GM21390 (cell line): ENCODE measurements around the gene ATXN7L1.

Source experiments
- ATAC-seq: cut with Tn5 transposase; IDR thresholded peaks from one replicate; pipeline ENCODE4 v1.9.1; 2021; ENCODE audit not compliant: unreplicated experiment

The ATXN7L1 gene, protein sequence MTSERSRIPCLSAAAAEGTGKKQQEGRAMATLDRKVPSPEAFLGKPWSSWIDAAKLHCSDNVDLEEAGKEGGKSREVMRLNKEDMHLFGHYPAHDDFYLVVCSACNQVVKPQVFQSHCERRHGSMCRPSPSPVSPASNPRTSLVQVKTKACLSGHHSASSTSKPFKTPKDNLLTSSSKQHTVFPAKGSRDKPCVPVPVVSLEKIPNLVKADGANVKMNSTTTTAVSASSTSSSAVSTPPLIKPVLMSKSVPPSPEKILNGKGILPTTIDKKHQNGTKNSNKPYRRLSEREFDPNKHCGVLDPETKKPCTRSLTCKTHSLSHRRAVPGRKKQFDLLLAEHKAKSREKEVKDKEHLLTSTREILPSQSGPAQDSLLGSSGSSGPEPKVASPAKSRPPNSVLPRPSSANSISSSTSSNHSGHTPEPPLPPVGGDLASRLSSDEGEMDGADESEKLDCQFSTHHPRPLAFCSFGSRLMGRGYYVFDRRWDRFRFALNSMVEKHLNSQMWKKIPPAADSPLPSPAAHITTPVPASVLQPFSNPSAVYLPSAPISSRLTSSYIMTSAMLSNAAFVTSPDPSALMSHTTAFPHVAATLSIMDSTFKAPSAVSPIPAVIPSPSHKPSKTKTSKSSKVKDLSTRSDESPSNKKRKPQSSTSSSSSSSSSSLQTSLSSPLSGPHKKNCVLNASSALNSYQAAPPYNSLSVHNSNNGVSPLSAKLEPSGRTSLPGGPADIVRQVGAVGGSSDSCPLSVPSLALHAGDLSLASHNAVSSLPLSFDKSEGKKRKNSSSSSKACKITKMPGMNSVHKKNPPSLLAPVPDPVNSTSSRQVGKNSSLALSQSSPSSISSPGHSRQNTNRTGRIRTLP

DNA sequence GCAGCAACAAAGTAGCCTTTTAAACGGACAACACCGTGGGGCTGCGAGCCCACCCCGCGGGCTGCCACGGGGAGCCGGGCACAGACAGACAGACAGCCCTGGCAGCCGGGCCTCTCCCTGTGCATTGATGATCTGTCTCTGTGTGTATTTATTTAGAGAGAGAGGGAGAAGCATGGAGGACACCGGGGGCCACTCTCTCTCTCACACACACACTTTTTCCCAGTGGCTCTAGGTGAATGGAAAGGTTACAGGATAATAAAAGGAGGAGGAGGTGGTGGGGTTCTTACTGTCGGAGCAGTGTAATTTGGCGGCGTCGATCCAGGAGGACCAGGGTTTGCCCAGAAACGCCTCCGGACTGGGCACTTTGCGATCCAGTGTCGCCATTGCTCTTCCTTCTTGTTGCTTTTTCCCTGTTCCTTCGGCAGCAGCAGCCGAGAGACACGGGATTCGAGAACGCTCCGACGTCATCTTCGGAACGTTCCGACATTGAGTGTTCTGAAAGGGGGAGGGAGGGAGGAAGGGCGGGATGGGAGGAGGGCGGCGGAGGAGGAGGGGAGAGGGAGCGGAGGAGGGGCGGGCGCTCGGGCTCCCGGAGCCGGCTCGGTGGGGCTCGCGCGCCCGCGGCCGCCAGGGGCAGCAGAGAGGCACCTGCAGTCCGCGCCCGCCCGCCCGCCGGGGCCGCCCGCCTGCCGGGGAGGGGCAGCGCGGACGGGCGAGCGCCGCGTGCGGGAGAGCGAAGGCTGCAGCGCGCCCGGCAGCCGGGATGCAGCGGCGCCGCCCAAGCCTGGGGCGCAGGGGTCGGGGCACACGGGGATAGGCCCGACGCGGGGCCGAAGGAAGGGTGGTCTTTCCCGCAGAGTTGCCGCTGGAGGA, at the start of gene ATXN7L1:
Gene ATXN7L1, minus strand, starts transcription at position 509 of the 873 bp plus-strand sequence. Its CDS starts 41 bp downstream, at position 468.
- ATAC-seq = peak; percentile 95

DNA sequence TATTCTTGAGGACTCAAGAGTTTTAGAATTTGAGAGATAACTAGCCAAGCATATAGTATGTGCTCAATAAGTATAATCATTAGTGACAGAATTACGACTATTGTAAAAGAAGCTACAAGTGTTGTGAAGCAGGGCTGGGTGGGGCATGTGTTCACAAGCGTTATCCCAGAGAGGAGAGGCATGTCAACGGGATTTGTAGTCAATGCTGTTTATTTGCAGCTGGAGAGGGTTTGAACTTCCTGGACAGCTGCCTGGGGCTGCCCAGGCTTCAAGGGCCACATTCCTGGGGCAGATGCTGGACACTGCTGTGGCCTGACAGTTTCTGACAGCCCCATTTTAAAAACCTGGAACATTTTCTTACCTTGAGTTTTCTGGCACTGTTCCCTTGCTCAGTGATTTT, 49.7 kb upstream of the ATXN7L1 start:
- no peak for ATAC-seq

DNA sequence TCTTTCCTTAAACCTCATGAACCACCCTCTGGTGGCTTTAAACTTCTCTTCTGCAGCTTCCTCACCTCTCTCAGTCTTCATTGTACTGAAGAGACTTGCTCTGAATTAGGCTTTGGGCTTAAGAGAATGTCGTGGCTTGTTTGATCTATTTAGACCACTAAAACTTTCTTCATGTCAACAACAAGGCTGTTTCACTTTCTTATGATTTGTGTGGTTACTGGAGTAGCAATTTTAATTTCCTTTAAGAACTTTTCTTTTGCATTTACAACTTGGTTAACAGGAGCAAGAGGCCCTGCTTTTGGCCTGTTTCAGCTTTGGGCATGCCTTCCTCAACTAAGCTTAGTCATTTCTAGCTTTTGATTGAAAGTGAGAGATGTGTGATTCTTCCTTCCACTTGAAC, 48.5 kb upstream of the ATXN7L1 start:
- ATAC-seq = peak; percentile 63

DNA sequence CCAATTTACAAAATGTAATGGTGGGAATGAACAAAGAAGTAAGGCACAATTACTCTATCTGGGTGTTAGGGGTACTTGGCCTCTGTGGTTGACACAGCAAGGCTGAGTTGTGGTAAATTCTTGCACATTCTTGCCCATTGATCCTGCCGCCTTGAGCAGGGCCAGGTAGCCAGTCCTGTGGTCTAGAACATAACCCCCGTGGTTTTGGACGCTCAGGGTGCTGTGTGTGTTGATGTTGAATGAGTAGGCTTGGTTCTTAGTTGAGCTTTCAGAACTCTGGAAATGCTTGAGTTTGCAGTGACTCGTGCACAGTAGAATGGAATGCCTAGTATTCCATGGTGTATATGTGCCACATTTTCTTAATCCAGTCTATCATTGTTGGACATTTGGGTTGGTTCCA, 44.4 kb upstream of the ATXN7L1 start:
- no peak for ATAC-seq

DNA sequence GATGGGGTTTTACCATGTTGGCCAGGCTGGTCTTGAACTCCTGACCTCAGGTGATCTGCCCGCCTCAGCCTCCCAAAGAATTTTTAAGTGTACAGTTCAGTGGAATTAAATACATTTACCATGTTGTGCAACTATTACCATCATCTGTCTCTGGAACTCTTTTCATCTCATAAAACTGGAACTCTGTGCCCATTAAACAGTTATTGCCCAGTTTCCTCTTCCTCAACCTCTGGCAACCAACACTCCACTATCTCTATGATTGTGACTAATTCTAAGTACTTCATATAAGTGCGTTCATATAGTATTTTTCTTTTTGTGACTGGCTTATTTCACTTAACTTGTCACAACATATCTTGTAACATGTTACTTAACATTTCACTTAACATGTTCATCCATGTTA, 41.3 kb upstream of the ATXN7L1 start:
- no peak for ATAC-seq

DNA sequence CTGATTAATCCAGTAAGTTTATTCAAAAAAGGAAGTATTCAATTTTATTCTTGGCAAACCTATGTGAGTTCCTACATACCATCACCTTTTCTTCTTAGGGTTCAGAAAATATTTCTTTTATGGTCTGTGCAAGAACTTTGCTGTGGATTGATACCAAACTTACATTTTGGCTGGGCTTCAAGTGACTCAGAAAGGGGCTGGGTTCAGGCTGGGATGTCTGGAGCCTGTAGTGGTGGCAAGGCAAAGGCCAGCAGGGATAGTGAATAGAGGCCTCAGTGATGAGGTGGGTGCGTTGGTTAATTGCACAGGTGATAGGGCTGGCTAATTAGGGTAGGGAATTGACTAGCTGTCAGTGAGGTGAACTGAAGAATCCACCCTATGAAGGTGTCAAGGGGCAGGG, 40.2 kb upstream of the ATXN7L1 start:
- ATAC-seq = no peak

DNA sequence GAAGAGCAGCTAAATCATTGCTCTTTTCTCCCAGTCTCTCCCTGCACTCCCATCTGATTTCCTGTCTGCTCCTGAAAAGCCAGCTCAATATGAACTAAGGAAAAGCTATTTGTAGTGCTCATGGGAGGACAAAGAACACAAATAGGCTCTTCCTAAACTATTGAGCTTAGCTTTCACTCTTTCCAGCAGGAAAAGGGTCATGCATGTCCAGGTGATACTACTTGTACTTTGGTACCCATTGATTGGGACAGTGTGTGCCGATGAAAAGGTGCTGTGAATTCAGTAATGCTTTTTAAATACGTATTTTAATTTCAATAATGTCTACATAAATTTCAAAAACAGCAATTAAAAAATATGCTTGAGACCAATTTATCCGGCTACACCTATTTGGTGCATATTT, 37.5 kb upstream of the ATXN7L1 start:
- ATAC-seq = no peak

DNA sequence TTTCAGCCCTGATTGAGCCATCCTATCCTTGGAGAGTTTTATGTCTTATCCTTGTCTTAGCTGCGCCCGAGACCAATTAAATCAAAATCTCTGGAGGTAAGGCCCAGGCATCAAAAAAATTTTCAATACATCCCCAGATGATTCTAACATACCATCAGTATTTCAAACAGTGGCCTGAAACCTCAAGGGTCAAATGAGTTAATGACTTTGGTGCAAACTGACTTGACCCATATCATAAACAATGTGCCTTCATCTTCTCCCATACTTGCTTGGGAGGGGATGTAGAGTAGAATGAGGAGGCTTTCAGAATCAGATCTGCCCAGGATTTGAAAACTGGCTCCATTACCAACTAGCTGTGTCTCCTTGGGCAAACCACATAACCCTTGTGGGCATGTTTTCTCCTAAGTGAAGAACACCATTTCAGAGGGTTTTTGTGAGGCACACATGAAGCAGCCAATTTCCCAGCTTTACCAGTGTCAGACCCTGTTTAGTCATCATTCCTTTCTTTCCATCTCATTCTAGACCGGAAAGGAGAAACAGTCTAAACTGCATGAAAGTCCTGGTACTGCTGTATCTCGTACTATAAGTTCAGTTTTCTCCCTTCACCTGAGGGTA, 35.7 kb upstream of the ATXN7L1 start:
- no peak for ATAC-seq

DNA sequence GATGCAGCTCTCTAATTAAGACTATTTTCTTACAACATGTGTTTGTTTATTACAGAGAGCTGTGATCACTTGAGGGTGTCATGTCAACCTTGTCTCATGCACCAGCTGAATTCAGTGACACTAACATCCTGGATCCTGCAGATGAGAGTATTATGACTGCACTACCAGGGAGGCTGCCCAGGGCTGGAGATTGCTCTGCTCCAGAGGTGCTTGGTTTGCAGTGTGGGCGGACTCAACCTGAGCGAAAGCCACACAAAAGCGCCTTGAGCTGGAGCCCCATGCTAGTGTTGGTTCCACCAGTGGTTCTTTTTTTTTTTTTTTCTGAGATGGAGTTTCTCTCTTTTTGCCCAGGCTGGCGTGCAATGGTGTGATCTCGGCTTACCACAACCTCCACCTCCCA, 33.8 kb upstream of the ATXN7L1 start:
- no peak for ATAC-seq

DNA sequence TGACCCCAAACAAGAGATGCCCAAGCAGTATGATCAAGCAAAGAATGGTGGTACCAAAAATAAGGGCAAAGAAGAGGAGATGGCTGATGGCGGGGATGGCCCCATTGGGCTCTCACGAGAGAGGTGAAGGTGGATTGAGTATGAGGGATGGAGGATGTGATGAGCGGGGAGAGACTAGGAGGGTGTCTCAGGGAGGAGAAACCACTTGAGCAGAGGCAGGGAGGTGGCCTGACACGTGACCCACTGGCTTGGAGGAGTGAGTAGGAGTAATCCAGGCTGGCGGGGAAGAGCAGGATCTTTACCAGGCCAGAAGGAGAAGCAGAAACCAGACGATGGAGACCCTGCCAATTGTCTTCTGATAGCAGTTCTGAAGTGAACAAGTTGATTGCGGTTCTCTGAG, 33.3 kb upstream of the ATXN7L1 start:
- no peak for ATAC-seq

DNA sequence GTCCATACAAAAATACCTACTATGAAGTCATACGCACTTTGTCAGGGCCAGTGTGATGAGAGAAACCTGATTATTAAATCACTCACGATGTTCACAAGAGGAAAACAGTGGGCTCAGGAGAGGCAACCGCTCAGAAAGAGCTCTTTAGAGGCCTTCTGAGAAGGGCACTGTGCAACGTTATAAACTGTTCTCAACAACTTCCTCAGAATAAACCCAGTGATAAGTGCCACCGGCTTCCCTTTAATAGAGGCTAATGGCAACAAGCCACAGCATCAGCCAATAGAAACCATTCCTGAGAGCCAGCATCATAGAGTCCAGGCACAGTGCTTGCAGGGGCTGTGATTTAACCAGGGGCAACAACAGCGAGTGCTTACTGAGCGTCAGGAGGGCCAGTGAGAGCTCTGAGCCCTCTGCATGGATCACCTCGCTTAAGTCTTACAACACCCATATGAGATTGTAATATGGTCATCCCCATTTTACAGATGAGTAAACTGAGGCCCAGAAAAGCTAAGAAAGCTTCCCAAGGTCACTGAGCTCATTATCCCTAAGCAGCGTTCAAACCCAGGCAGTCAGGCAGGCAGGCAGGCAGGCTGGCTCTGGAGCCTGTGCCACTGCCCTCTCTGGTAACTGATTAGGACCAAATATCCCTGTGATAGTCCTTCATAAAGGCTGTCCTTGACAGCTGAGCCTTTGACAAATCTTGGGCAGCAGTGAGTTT, 30.9 kb upstream of the ATXN7L1 start:
- ATAC-seq = no peak

DNA sequence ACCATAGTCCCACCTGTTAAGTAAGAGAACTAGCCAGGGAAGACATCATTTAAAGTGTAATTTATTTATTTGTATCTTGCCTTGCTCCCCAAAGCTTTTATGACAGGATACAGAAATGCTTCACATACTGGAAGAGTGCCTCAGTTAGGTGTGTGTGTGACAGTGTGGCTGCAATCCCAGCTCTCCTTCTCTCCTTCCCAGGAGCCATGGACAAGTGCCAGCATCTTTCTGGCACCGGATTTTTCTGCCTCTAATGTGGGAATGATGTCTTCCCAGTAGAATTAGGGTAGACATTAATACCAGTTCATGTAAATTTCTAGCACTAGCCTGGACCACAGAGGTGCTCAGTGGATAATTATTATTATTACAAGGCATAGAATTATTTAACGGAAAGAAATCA, 30.3 kb upstream of the ATXN7L1 start:
- no peak for ATAC-seq

DNA sequence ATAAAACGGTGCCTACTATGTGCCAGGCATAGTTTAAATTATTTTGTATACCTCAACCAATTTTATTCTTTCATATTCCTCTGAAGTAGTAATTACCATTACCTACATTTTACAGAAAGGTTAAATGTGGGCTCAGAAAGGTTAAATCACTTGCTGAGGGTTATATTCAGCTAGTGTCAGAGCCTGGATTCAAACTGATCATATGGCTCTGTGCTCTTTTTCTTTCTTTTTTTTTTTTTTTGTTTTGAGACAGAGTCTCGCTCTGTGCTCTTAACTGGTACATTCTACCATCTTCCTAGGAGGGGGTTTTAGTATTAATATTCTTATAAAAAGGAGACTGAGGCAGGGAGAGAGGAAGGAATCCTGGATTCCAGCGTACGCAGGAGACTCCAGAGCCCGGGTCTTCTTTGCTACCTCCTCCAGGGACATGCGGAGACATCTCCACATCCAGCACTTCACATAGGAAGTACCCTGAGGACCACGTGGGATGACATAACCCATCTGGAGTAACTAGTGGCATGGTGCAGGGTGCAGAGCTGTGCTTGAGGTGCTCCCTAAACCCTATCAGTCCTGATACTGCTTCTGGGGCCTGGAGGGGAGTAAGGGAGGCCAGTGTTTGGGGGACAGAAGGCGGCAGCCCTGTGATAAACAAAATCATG, 29.6 kb upstream of the ATXN7L1 start:
- ATAC-seq = no peak

DNA sequence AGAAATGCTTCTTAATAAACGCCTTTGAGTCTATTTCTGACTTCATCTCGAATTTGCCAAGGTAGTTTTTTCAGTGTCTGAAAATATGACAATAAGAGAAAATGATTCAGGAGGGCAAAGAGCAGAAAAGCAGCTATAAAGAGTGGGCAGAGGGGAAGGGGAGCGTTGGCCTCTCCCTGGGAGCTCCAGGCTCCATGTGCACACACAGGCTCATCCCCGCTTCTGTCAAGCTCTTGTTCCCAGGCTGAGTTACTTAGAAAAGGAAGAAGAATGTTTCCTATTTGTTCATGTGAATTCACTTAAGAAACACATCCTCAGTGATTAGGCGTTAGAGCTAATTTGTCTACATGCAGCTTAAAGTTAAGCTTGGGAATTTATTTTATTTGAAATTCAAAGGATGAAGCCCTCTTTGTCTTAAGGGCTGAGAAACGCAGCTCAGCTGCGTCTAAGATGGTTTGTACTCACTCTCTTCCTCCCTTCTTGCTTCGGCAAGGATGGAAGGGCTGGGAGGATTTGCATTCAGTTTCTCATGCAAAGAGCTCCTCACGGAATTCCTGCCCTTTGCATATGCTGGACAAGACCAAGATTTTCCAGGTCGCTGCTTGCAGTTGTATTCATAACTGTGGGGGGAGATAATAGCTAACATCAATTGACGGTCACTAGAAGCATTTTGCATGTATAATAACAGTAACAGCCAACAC, 29.0 kb upstream of the ATXN7L1 start:
- no peak for ATAC-seq

DNA sequence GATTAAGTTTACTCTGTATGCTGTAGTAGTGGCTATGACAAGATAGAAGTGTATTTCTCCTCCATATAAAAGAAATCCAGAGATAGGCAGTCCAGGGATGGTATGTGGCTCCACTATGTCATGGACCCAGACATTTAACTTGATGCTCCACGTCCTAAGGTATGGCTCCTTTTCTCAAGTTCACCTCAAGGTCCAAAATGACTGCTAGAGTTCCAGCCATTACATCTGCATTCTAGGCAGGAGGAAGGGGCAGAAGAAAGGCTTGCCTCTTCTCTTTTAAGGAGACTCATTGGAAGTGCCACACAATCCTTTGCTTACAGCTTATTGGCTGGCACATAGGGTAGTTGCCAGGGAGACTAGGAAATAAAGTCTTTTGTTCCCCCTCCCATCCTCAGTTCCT, 27.7 kb upstream of the ATXN7L1 start:
- ATAC-seq = no peak

DNA sequence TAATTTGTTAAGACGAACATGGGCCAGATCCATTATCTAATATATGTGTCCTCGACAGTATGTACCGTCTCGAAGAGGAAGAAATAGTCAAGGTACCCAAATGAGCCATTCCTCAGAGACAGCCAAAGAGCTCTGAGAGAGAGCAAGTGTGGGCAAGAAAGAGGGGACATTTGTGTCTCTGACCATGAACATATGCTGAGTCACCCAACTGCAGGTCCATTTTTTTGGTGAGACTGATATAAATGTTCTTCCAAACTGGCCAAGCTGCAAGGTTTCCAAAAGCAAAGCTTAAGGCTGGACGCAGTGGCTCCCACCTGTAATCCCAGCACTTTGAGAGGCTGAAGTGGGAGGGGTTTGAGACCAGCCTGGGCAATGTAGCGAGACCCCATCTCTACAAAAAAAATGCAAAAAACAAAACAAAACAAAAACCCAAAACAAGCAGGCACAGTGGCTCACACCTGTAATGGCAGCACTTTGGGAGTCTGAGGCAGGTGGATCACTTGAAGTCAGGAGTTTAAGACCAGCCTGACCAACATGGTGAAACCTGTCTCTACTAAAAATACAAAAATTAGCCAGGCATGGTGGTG, 26.0 kb upstream of the ATXN7L1 start:
- no peak for ATAC-seq

DNA sequence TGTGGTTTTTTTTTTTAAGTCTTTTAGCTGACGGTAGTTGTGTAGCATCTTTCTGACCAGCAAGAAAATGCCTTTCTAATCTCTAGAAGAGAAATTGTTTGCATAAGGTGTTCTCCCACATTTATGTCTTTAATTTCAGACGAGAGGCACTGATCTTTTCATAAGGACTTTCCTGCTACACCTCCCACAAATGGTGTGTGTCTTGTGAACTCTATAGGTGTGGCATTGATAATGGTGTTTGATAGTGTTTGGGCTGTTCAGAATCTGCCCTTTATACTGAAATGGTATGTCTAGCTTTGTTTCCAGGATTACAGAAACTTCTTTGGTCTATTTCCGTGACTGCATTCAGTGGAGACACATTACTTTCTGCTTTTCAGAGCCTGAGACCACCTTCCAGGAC, 21.6 kb upstream of the ATXN7L1 start:
- ATAC-seq = no peak

DNA sequence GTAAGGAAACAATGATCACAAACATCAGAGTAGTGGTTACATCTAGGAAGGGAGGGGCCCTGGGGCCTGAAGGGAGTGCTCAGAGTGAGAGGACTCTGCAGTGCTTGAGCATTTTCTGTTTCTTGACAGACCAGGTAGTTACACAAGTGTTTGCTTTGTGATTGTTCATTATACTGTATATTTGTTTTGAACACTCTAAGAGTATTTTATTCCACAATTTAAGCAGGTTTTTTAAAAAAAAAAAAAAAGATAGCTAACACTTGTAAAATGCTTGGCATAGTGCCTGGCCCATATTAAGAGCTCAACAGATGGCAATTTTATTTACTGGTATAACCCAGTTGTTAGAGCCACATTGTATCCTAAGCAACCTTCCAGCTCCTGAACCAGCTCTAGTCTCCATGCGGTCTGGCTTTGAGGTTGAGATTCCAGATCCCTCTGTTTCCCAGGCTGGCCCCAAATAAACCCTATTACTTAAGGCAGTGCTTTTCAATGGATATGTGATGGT, 20.1 kb upstream of the ATXN7L1 start:
- no peak for ATAC-seq
